ENCODE measurements around the gene ZNF629.

ZNF629 gene

DNA sequence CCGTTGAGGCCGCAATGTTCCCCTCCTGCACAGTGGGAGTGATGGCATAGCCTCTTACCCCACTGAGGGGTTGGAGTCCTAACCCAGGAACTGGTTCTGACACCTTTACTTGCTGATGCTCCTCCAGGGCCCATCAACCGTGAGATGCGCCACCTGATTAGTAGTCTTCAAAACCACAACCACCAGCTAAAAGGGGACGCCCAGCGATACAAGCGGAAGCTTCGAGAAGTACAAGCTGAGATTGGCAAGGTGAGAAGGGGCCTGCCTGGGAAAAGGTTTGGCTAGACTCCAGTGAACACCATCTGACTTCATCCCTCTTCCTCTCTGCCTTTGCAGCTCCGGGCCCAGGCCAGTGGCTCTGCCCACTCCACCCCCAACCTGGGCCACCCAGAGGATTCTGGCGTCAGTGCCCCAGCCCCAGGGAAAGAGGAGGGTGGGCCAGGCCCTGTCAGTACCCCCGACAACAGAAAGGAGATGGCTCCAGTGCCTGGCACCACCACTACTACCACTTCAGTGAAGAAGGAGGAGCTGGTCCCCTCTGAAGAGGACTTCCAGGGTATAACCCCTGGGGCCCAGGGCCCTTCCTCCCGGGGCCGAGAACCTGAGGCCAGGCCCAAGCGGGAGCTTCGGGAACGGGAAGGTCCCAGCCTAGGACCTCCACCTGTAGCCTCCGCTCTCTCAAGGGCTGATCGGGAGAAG is 19.1 kb downstream of the ZNF629 start:
- DNase-seq = no peak
- Mint-ChIP-seq H3K27ac (no peak overlapping the region), H3K4me3 (no peak overlapping the region), H3K4me1 (peaks cover 10% of the 10 kb centered on the region), H3K27me3 (ENCODE audit: low read depth, poor library complexity) (peaks cover 3% of the 10 kb centered on the region), H3K9me3 (no peaks in the 10 kb centered on the region), H3K36me3 (ENCODE audit: low read depth) (peaks cover 82% of the 10 kb centered on the region)
- TF ChIP-seq, protein P1, sequence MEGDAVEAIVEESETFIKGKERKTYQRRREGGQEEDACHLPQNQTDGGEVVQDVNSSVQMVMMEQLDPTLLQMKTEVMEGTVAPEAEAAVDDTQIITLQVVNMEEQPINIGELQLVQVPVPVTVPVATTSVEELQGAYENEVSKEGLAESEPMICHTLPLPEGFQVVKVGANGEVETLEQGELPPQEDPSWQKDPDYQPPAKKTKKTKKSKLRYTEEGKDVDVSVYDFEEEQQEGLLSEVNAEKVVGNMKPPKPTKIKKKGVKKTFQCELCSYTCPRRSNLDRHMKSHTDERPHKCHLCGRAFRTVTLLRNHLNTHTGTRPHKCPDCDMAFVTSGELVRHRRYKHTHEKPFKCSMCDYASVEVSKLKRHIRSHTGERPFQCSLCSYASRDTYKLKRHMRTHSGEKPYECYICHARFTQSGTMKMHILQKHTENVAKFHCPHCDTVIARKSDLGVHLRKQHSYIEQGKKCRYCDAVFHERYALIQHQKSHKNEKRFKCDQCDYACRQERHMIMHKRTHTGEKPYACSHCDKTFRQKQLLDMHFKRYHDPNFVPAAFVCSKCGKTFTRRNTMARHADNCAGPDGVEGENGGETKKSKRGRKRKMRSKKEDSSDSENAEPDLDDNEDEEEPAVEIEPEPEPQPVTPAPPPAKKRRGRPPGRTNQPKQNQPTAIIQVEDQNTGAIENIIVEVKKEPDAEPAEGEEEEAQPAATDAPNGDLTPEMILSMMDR (IDR thresholded peaks at IDR 0.05) = no peak

DNA sequence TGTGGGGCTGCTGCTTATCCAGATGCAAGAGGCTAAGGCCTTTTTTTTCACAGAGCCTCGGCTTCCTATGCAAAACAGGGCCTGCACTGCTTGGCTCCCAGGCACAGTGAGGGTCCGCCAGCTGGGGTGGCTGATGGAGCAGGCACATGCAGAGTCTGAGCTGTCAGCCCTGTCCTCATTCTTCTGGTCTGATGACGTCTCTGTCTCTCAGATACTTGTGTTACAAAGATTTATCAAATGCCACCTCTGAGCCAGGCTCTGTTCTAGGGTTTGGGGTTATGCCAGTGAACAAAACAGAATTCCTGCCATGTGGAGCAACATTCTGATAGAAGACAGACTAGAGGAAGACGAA is 20.1 kb downstream of the ZNF629 start:
- Mint-ChIP-seq H3K27me3 (ENCODE audit: low read depth, poor library complexity) (peaks cover 1% of the 10 kb centered on the region), H3K27ac (no peak overlapping the region), H3K36me3 (ENCODE audit: low read depth) (peaks cover 75% of the 10 kb centered on the region), H3K9me3 (no peaks in the 10 kb centered on the region), H3K4me3 (no peak overlapping the region), H3K4me1 (peaks cover 15% of the 10 kb centered on the region)
- TF ChIP-seq, protein P1 (IDR thresholded peaks at IDR 0.05) = no peak
- DNase-seq = no peak

DNA sequence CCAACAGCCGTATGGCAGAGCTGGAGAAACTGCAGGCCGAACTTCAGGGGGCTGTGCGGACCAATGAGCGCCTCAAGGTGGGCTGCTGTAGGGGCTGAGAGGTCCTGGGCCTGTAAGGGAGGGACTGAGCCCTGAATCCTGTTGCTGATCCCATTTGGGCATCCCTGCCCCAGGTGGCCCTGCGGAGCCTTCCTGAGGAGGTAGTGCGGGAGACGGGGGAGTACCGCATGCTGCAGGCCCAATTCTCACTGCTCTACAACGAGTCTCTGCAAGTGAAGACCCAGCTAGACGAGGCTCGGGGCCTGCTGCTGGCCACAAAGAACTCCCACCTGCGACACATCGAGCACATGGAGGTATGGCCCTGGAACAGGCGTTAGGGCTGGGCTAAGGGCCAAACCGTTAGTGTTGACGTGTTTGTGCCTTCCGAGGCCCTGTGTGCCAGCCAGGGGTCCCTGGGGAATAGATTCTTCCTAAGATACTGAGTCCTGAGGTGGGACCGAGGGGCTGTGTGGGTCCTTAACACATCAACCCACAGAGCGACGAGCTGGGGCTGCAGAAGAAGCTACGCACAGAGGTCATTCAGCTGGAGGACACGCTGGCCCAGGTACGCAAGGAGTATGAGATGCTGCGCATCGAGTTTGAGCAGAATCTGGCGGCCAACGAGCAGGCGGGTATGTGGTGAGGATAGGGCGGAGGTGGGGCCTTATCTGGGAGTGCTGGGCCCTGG is 20.6 kb downstream of the ZNF629 start:
- H3K27me3 Mint-ChIP-seq (ENCODE audit: low read depth, poor library complexity) = no peaks in the 10 kb centered on the region
- no peak for DNase-seq
- H3K4me3 Mint-ChIP-seq = no peak overlapping the region
- TF ChIP-seq, protein P1 (IDR thresholded peaks at IDR 0.05) = no peak
- peaks cover 15% of the 10 kb centered on the region for H3K4me1 Mint-ChIP-seq
- H3K27ac Mint-ChIP-seq = no peak overlapping the region
- peaks cover 72% of the 10 kb centered on the region for H3K36me3 Mint-ChIP-seq (ENCODE audit: low read depth)
- no peaks in the 10 kb centered on the region for H3K9me3 Mint-ChIP-seq

DNA sequence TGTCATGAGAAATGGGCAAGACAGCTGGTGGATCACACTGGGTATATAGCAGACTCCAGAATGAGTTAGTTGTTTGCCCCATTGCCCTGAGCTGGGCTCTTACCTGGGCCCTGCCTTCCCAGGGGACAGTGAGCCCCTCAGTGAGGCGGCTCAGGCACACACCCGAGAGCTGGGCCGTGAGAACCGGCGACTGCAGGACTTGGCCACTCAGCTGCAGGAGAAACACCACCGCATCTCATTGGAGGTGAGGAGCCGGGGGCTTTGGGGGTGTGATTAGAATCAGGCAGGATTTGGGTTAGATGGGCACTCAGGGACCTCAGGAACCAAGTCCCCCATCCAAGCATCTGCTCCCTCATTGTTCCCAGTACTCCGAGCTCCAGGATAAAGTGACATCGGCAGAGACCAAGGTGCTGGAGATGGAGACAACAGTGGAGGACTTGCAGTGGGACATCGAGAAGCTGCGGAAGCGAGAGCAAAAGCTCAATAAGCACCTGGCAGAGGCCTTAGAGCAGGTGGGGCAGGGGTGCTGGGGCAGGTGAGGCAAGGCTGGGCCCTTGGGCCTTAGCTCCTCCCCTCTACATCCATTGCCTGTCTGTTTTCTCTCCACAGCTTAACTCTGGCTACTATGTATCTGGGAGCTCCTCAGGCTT is 22.1 kb downstream of the ZNF629 start:
- Mint-ChIP-seq H3K27me3 (ENCODE audit: low read depth, poor library complexity) (no peaks in the 10 kb centered on the region), H3K36me3 (ENCODE audit: low read depth) (peaks cover 66% of the 10 kb centered on the region), H3K4me1 (peaks cover 29% of the 10 kb centered on the region), H3K4me3 (no peak overlapping the region), H3K9me3 (no peaks in the 10 kb centered on the region), H3K27ac (no peak overlapping the region)
- TF ChIP-seq, protein P1 (IDR thresholded peaks at IDR 0.05) = no peak
- DNase-seq = no peak

DNA sequence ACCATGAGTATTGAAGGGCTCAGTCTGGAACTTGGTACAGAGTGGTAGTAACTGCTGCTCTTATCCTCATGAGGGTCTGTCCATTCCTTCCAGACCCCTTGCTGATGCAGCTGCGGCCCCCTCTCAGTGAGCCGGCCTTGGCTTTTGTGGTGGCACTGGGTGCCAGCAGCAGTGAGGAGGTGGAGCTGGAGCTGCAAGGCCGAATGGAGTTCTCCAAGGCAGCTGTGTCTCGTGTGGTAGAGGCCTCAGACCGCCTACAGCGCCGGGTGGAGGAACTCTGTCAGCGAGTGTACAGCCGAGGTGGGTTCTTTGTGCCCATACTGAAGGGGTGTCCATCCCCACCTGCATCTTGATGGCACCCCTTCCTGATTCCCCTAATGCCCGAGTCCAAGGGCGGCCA is 22.9 kb downstream of the ZNF629 start:
- Mint-ChIP-seq H3K4me3 (peak overlapping the region; percentile 95), H3K9me3 (no peaks in the 10 kb centered on the region), H3K4me1 (peaks cover 29% of the 10 kb centered on the region), H3K27me3 (ENCODE audit: low read depth, poor library complexity) (no peaks in the 10 kb centered on the region), H3K36me3 (ENCODE audit: low read depth) (peaks cover 68% of the 10 kb centered on the region), H3K27ac (no peak overlapping the region)
- TF ChIP-seq, protein P1 (IDR thresholded peaks at IDR 0.05) = no peak
- no peak for DNase-seq
